Lung (tissue), 12 donors: ENCODE measurements around the gene SLITRK1. TPM values are rescaled to one million over a fixed set of nuclear protein-coding genes. Genes with fewer than 3 reads are reported as not detected.

Experiments
- ATAC-seq: fragments of 200-7000 bp; cut with Tn5 transposase; one replicate; pipeline ENCODE4 v1.9.1; 2020; ENCODE audit warnings: moderate number of reproducible peaks; ENCODE audit not compliant: insufficient read depth, low FRiP score
- DNase-seq, 3 donors: peaks; one replicate each; pipeline ENCODE4 v3.0.0-alpha.2; 2013 to 2017
- H3K27ac ChIP-seq, 2 donors: one replicate each; pipeline ENCODE4 v1.5.1; 2013; ENCODE audit warnings: mild to moderate bottlenecking in 2 of 2, moderate library complexity in 2 of 2, control low read depth in 1 of 2, inconsistent platforms in 1 of 2, low read depth in 1 of 2, low read length in 1 of 2
- H3K27me3 ChIP-seq, 3 donors: one replicate each; pipeline ENCODE4 v1.5.1; 2013; ENCODE audit warnings: low read length in 2 of 3; ENCODE audit not compliant: control insufficient read depth in 3 of 3, insufficient read depth in 3 of 3
- H3K36me3 ChIP-seq, 4 donors: one replicate each; pipeline ENCODE4 v1.5.1; 2013; ENCODE audit warnings: low read length in 4 of 4, mild to moderate bottlenecking in 1 of 4, moderate library complexity in 1 of 4; ENCODE audit not compliant: control insufficient read depth in 4 of 4, insufficient read depth in 4 of 4
- H3K4me1 ChIP-seq, 5 donors: one replicate each; pipeline ENCODE4 v1.5.1; 2013; ENCODE audit warnings: low read length in 5 of 5, mild to moderate bottlenecking in 2 of 5, moderate library complexity in 1 of 5; ENCODE audit not compliant: control insufficient read depth in 5 of 5, insufficient read depth in 5 of 5
- H3K4me3 ChIP-seq: one replicate; pipeline ENCODE4 v1.5.1; 2013; ENCODE audit warnings: mild to moderate bottlenecking, control low read depth, moderate library complexity
- H3K9ac ChIP-seq, 2 donors: one replicate each; pipeline ENCODE4 v1.5.1; 2013; ENCODE audit warnings: low read length in 2 of 2, control low read depth in 1 of 2; ENCODE audit not compliant: insufficient read depth in 1 of 2
- H3K9me3 ChIP-seq, 4 donors: one replicate each; pipeline ENCODE4 v1.5.1; 2013; ENCODE audit warnings: low read length in 3 of 4, mild to moderate bottlenecking in 1 of 4, moderate library complexity in 1 of 4; ENCODE audit not compliant: control insufficient read depth in 4 of 4, insufficient read depth in 3 of 4
- CTCF ChIP-seq: IDR thresholded peaks from 2 replicates; pipeline ENCODE4 v1.5.1; 2012; ENCODE audit warnings: mild to moderate bottlenecking; ENCODE audit errors: control extremely low read depth, extremely low read depth
- WGBS, 2 donors: extraction: QIAGEN DNeasy Blood & Tissue Kit; methylation state at CpG; one replicate each; pipeline ENCODE4 v1.1.7; 2013; 5-methylcytosine and 5-hydroxymethylcytosine counted together
- polyA plus RNA-seq, 2 donors: library from polyadenylated mRNA; stranded (reverse); fragments of 200-250 nt; gene quantifications; one replicate each; pipeline ENCODE4 v1.2.1, GENCODE V29; 2013
- total RNA-seq, 2 donors: library from RNA; depleted of rRNA in 1 of 2; stranded (reverse); fragments of >200 nt in 1 of 2; gene quantifications; one replicate each; pipeline ENCODE4 v1.2.1, GENCODE V29; 2014 to 2021
- donor health status: control.
- donor health status: control.
- donor health status: Bipolar disorder and iron deficiency.
- donor health status: healthy.
- donor health status: DM: yes; HTN: yes; CAD: no.

SLITRK1 gene
- total and polyA plus RNA-seq, 4 donors = 0.06 TPM; not detected in 3

GRCh38 chr13:83865161-83866137, 16.8 kb downstream of the SLITRK1 start:
- peaks cover 0 to 2% (median 0%) of the 10 kb centered on the region in 4 donors for H3K9me3 ChIP-seq

DNA sequence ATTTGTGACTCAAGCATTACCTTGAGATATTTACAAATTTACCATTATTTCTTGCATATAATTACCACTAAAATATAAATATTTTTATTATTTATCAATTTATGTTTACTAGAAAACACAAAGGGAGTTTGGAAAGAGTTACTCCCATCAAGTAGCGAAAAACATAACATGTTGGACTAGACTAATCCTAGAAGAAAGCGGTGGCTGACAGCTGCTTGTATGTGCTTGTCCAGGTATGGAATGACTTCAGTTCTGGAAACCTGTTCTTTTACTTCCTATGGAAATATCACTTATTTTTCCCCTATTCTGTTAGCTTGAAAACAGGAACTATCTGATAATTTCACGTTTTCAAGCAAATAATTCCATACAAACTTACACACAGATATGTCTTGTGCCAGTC, 28.5 kb downstream of the SLITRK1 start:
- no peaks in the 10 kb centered on the region for H3K27me3 ChIP-seq
- ATAC-seq (no peak), DNase-seq (no peak)
- no peak overlapping the region for H3K9ac ChIP-seq
- H3K36me3 ChIP-seq = no peaks in the 10 kb centered on the region
- H3K4me3 ChIP-seq = no peak overlapping the region
- 72 to 80% methylated on average over 3 of the region's 3 CpGs for WGBS, 2 donors
- peaks cover 0 to 3% (median 0%) of the 10 kb centered on the region in 4 donors for H3K9me3 ChIP-seq
- H3K4me1 ChIP-seq = no peaks in the 10 kb centered on the region
- no peak overlapping the region for H3K27ac ChIP-seq
- TF ChIP-seq CTCF = no peak

More at GRCh38 chr13:83865161-83866137, 16.8 kb downstream of the SLITRK1 start:
- DNase-seq (no peak), ATAC-seq (no peak)
- Histone ChIP-seq H3K36me3 (no peaks in the 10 kb centered on the region), H3K27ac (no peak overlapping the region), H3K27me3 (no peaks in the 10 kb centered on the region), H3K4me1 (no peaks in the 10 kb centered on the region), H3K9ac (no peak overlapping the region), H3K4me3 (no peak overlapping the region)
- no peak for TF ChIP-seq CTCF
- WGBS, 2 donors = 81 to 90% methylated on average over 5 of the region's 5 CpGs

GRCh38 chr13:83845106-83845505, 37.2 kb downstream of the SLITRK1 start:
- no peak for ATAC-seq
- no peaks in the 10 kb centered on the region for H3K4me1 ChIP-seq
- no peak for TF ChIP-seq CTCF
- peaks cover 0 to 3% (median 0%) of the 10 kb centered on the region in 4 donors for H3K9me3 ChIP-seq
- H3K4me3 ChIP-seq = no peak overlapping the region
- no peaks in the 10 kb centered on the region for H3K36me3 ChIP-seq
- no peak for DNase-seq
- 82 to 88% methylated on average over 2 of the region's 2 CpGs for WGBS, 2 donors
- no peak overlapping the region for H3K9ac ChIP-seq
- no peak overlapping the region for H3K27ac ChIP-seq
- no peaks in the 10 kb centered on the region for H3K27me3 ChIP-seq
